ENCODE measurements around the gene GCKR. TPM values are rescaled to one million over a fixed set of nuclear protein-coding genes. Genes with fewer than 3 reads are reported as not detected.

Gene GCKR
- total RNA-seq, 4 donors from 2014 or later, result 0.61 to 0.69 TPM; not detected in 2

DNA sequence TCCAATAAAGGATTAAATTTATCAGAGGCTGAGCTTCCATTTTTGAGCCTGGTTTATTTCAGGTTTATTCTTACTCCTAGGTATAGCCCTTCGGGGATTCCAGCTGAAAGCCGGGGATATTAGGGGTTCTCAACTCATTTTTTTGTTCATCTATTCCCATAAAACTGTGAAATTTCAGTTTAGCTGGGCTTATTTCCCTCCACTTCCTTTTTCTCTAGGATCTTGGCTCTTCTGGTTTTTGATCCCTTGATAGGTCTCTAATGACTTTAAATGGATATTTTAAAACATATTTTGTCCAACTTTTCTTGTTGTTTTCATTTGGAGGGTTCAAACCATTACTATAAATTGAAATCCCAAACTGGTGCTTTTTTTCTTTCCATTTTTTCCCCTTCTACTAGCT is 62.6 kb downstream of the GCKR start:
- DNase-seq, result no peak
- no peaks in the 10 kb centered on the region for H3K9me3 ChIP-seq
- H3K27me3 ChIP-seq, result no peaks in the 10 kb centered on the region
- no peak overlapping the region for H3K4me3 ChIP-seq
- H3K4me1 ChIP-seq, result no peaks in the 10 kb centered on the region
- no peaks in the 10 kb centered on the region for H3K36me3 ChIP-seq
- no peak overlapping the region for H3K27ac ChIP-seq
- TF ChIP-seq, protein P1, sequence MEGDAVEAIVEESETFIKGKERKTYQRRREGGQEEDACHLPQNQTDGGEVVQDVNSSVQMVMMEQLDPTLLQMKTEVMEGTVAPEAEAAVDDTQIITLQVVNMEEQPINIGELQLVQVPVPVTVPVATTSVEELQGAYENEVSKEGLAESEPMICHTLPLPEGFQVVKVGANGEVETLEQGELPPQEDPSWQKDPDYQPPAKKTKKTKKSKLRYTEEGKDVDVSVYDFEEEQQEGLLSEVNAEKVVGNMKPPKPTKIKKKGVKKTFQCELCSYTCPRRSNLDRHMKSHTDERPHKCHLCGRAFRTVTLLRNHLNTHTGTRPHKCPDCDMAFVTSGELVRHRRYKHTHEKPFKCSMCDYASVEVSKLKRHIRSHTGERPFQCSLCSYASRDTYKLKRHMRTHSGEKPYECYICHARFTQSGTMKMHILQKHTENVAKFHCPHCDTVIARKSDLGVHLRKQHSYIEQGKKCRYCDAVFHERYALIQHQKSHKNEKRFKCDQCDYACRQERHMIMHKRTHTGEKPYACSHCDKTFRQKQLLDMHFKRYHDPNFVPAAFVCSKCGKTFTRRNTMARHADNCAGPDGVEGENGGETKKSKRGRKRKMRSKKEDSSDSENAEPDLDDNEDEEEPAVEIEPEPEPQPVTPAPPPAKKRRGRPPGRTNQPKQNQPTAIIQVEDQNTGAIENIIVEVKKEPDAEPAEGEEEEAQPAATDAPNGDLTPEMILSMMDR (IDR thresholded peaks at IDR 0.05), result no peak
- no peak for TF ChIP-seq POLR2A (IDR thresholded peaks at IDR 0.05)
- intact Hi-C loops (cut with DNase I; ENCODE audit: low total_unique reads), result no loop called here

- no peak overlapping the region for H3K27ac ChIP-seq
Measured at GRCh38 chr2:27561060-27561459, 64.4 kb downstream of the GCKR start.

GRCh38 chr2:27566628-27567027 is 70.0 kb downstream of the GCKR start:
- Histone ChIP-seq H3K4me1 (no peaks in the 10 kb centered on the region), H3K36me3 (no peaks in the 10 kb centered on the region), H3K27ac (no peak overlapping the region), H3K27me3 (no peaks in the 10 kb centered on the region), H3K9me3 (no peaks in the 10 kb centered on the region), H3K4me3 (no peak overlapping the region)
- TF ChIP-seq POLR2A (IDR thresholded peaks at IDR 0.05), result no peak
- TF ChIP-seq, protein P1 (IDR thresholded peaks at IDR 0.05), result no peak
- intact Hi-C loops (cut with DNase I; ENCODE audit: low total_unique reads), result no loop called here
- DNase-seq, result no peak

More at GRCh38 chr2:27561060-27561459, 64.4 kb downstream of the GCKR start:
- Histone ChIP-seq H3K27me3 (no peaks in the 10 kb centered on the region), H3K4me3 (no peak overlapping the region), H3K36me3 (no peaks in the 10 kb centered on the region), H3K4me1 (no peaks in the 10 kb centered on the region), H3K9me3 (no peaks in the 10 kb centered on the region)
- TF ChIP-seq, protein P1 (IDR thresholded peaks at IDR 0.05), result no peak
- TF ChIP-seq POLR2A (IDR thresholded peaks at IDR 0.05), result no peak
- intact Hi-C loops (cut with DNase I; ENCODE audit: low total_unique reads), result no loop called here
- DNase-seq, result no peak

GRCh38 chr2:27569398-27569797 is 72.8 kb downstream of the GCKR start:
- intact Hi-C loops (cut with DNase I; ENCODE audit: low total_unique reads), result no loop called here
- TF ChIP-seq POLR2A (IDR thresholded peaks at IDR 0.05), result no peak
- TF ChIP-seq, protein P1 (IDR thresholded peaks at IDR 0.05), result no peak

GRCh38 chr2:27571197-27571596 is 74.6 kb downstream of the GCKR start:
- TF ChIP-seq, protein P1 (IDR thresholded peaks at IDR 0.05), result no peak
- TF ChIP-seq POLR2A (IDR thresholded peaks at IDR 0.05), result no peak
- DNase-seq, result no peak
- no peaks in the 10 kb centered on the region for H3K4me1 ChIP-seq
- H3K27ac ChIP-seq, result no peak overlapping the region
- H3K4me3 ChIP-seq, result no peak overlapping the region
- intact Hi-C loops (cut with DNase I; ENCODE audit: low total_unique reads), result no loop called here
- H3K9me3 ChIP-seq, result no peaks in the 10 kb centered on the region
- no peaks in the 10 kb centered on the region for H3K27me3 ChIP-seq
- H3K36me3 ChIP-seq, result no peaks in the 10 kb centered on the region

More at GRCh38 chr2:27569398-27569797, 72.8 kb downstream of the GCKR start:
- Histone ChIP-seq H3K9me3 (no peaks in the 10 kb centered on the region), H3K27ac (no peak overlapping the region), H3K27me3 (no peaks in the 10 kb centered on the region), H3K4me3 (no peak overlapping the region), H3K36me3 (no peaks in the 10 kb centered on the region), H3K4me1 (no peaks in the 10 kb centered on the region)
- DNase-seq, result no peak

Measured in uterus (tissue), 4 donors.